Activated CD4-positive, CD25-positive, alpha-beta regulatory T cell treated with anti-CD3 and anti-CD28 coated beads, Interleukin-2, amount 50 U/mL, for 16 hours (primary cell): ENCODE measurements around the gene THSD8.
"Not testable (repeated sequence)": the region's sequence is repeated elsewhere in the genome, so short reads cannot be mapped to it uniquely, and the experiment has no call there.

ENCODE experiments used
- DNase-seq: peaks from one replicate; pipeline ENCODE4 v3.0.0-alpha.2; 2020; ENCODE audit warnings: low read depth, low spot score

The THSD8 gene

GRCh38 chr19:12825254-12826131 lies 23.6 kb downstream of the THSD8 start:
- no peak for DNase-seq

GRCh38 chr19:12828494-12828893 lies 26.6 kb downstream of the THSD8 start:
- DNase-seq: no peak

- DNase-seq: no peak
Observed at GRCh38 chr19:12833418-12833737, 31.5 kb downstream of the THSD8 start.

GRCh38 chr19:12833738-12834565 lies 32.1 kb downstream of the THSD8 start:
- no peak for DNase-seq

GRCh38 chr19:12834566-12834943 lies 32.7 kb downstream of the THSD8 start, which contains the start of gene RTBDN:
RTBDN (minus strand) TSS chr19:12834579; CDS start chr19:12829979, 4,600 bp downstream.
- no peak for DNase-seq

GRCh38 chr19:12834976-12835757 lies 33.3 kb downstream of the THSD8 start:
- no peak for DNase-seq

GRCh38 chr19:12836529-12836863 lies 34.6 kb downstream of the THSD8 start:
- DNase-seq: no peak

GRCh38 chr19:12837225-12837624 lies 35.4 kb downstream of the THSD8 start:
- DNase-seq: no peak

GRCh38 chr19:12838182-12838885 lies 36.5 kb downstream of the THSD8 start, which contains the start of gene MAST1:
MAST1 (plus strand) TSS chr19:12838515; CDS start chr19:12838573, 58 bp downstream.
- no peak for DNase-seq

GRCh38 chr19:12838886-12839756 lies 37.3 kb downstream of the THSD8 start:
- no peak for DNase-seq

- no peak for DNase-seq
Observed at GRCh38 chr19:12840091-12841079, 38.5 kb downstream of the THSD8 start.

GRCh38 chr19:12841094-12841493 lies 39.2 kb downstream of the THSD8 start:
- DNase-seq: no peak

GRCh38 chr19:12842511-12842910 lies 40.6 kb downstream of the THSD8 start:
- no peak for DNase-seq

GRCh38 chr19:12843328-12843727 lies 41.5 kb downstream of the THSD8 start:
- DNase-seq: no peak

GRCh38 chr19:12843999-12844732 lies 42.3 kb downstream of the THSD8 start:
- DNase-seq: no peak

GRCh38 chr19:12846613-12847012 lies 44.7 kb downstream of the THSD8 start:
- DNase-seq: not testable (repeated sequence)

GRCh38 chr19:12847159-12848139 lies 45.6 kb downstream of the THSD8 start:
- peak; percentile 66 for DNase-seq
